ENCODE results near the gene SH3TC1. TPM values are rescaled to one million over a fixed set of nuclear protein-coding genes. Genes with fewer than 3 reads are reported as not detected.

The SH3TC1 gene
- total RNA-seq, 5 donors from 2014 or later (not counting 1 experiment from before 2014, with no cell fraction given) = 24.6 to 103 (median 40.3) TPM

DNA sequence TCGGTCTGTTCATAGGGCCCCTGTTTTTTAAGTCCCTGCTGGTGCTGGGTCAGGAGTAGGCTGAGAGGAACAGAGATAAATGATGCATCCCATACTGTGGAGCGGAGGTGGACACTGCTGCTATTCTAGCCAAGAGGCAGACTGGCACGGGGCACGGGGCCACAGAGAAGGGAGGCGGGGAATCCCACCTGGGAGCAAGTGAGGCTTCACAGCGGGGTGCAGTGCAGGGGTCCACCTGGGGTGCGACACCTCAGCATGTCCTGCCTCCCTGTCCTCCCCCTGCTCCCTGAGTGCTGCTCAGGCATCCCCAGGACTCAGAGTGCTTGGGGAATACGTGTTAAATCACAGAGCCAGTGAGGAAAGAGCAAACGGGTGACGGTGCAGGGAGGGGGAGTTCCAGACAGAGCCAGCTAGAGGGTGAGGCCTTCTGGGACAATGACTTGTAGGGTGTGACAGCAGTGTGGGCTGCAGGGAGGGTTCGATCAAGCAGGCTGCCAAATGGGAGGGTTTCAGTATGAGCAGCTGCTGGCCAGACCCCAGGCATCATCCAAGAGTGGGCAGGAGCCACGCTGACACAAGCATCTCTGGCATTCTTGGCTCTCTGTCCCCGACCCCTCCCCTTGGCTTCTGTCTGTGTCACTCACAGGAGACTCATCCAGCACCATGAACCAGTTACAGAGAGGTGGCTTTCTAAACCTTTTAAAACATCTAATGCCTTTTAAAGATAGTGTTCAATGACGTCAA, 56.8 kb downstream of the SH3TC1 start:
- WGBS (ENCODE audit: insufficient coverage) = 81% methylated on average over 13 of the region's 14 CpGs
- no peaks in the 10 kb centered on the region for H3K9me3 ChIP-seq
- CTCF ChIA-PET = no interaction called here
- peaks cover 0 to 15% of the 10 kb centered on the region in 2 experiments for H3K27me3 ChIP-seq (replicated peaks in 1 of 2; ENCODE audit: control insufficient read depth in 2 of 2, extremely low read depth in 1 of 2, insufficient read depth in 2 of 2, low read length in 1 of 2)
- H3K27ac Mint-ChIP-seq = no peak overlapping the region
- ATAC-seq (replicated peaks in 1 of 4) (no peak), DNase-seq (no peak)
- POLR2A ChIA-PET = no interaction called here
- no peaks in the 10 kb centered on the region for H3K9me3 Mint-ChIP-seq
- no peak overlapping the region for H3K27ac ChIP-seq (ENCODE audit: low read length)
- no peaks in the 10 kb centered on the region for H3K4me1 ChIP-seq (ENCODE audit: control insufficient read depth in 1 of 2, extremely low read depth in 1 of 2, insufficient read depth in 2 of 2, low read length in 2 of 2)
- H3K36me3 Mint-ChIP-seq = no peaks in the 10 kb centered on the region
- H3K27me3 Mint-ChIP-seq = peaks cover 0 to 4% of the 10 kb centered on the region in 2 donors
- no peak overlapping the region for H3K4me3 ChIP-seq (ENCODE audit: control insufficient read depth in 1 of 2, extremely low read depth in 1 of 2, low read length in 1 of 2)
- no peaks in the 10 kb centered on the region for H3K4me1 Mint-ChIP-seq
- H3K4me3 Mint-ChIP-seq = no peak overlapping the region
- no peaks in the 10 kb centered on the region for H3K36me3 ChIP-seq (ENCODE audit: control insufficient read depth in 2 of 2, extremely low read depth in 1 of 2, insufficient read depth in 1 of 2, low read length in 1 of 2)

DNA sequence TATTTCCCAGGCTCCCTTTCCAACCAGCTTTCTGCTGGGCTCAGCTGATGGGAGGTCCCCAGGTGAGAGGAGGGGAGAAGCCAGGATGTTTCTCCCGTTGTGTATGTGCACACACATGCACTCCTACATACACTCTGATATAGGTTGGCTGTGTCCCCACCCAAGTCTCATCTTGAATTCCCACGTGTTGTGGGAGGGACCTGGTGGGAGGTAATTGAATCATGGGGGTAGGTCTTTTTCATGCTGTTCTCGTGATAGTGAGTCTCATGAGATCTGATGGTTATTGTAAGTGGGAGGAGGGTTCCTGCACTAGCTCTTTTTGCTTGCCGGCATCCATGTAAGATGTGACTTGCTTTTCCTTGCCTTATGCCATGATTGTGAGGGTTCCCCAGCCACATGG, 58.8 kb downstream of the SH3TC1 start:
- ChIA-PET CTCF (no interaction called here), POLR2A (no interaction called here)
- Histone ChIP-seq H3K9me3 (no peaks in the 10 kb centered on the region), H3K36me3 (ENCODE audit: control insufficient read depth in 2 of 2, extremely low read depth in 1 of 2, insufficient read depth in 1 of 2, low read length in 1 of 2) (no peaks in the 10 kb centered on the region), H3K4me1 (ENCODE audit: control insufficient read depth in 1 of 2, extremely low read depth in 1 of 2, insufficient read depth in 2 of 2, low read length in 2 of 2) (peaks cover 0 to 2% of the 10 kb centered on the region in 2 experiments), H3K27ac (ENCODE audit: low read length) (no peak overlapping the region), H3K4me3 (ENCODE audit: control insufficient read depth in 1 of 2, extremely low read depth in 1 of 2, low read length in 1 of 2) (no peak overlapping the region), H3K27me3 (replicated peaks in 1 of 2; ENCODE audit: control insufficient read depth in 2 of 2, extremely low read depth in 1 of 2, insufficient read depth in 2 of 2, low read length in 1 of 2) (peaks cover 0 to 31% of the 10 kb centered on the region in 2 experiments)
- peaks cover 0 to 11% of the 10 kb centered on the region in 2 donors for H3K27me3 Mint-ChIP-seq
- H3K9me3 Mint-ChIP-seq = no peaks in the 10 kb centered on the region
- DNase-seq = no peak
- WGBS (ENCODE audit: insufficient coverage) = 27% methylated on average over 2 of the region's 4 CpGs
- no peak for ATAC-seq (replicated peaks in 1 of 4)
- no peaks in the 10 kb centered on the region for H3K36me3 Mint-ChIP-seq
- H3K4me1 Mint-ChIP-seq = no peaks in the 10 kb centered on the region
- no peak overlapping the region for H3K4me3 Mint-ChIP-seq
- H3K27ac Mint-ChIP-seq = no peak overlapping the region

DNA sequence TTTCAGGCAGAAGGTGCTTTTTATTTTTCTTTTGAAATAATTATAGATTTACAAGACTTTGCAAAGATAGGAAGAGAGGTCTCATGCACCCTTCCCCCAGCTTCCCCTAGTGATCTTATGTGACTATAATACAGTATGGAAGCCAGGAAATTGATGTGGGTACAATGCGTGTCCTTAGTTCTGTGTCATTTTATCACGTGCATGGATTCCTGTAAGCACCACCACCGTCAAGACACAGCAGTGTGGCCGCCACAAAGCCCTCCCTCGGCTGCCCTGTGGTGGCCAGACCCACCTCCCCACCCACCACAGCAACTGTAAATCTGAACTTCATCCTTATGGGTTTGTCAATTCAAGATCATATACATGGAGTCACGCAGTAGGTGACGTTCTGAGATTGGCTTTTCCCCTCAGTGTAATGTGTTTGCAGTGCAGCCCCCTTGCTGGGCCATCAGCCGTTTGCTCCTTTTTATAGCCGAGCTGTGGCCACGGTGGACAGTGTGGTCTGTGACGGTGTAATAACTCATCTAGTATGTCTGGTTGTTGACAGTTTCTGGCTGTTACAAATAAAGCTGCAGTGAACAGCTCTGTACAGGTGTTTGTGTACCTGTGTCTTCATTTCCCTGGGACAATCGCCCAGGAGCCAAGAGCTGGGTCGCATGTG, 59.6 kb downstream of the SH3TC1 start:
- peaks cover 0 to 2% of the 10 kb centered on the region in 2 experiments for H3K4me1 ChIP-seq (ENCODE audit: control insufficient read depth in 1 of 2, extremely low read depth in 1 of 2, insufficient read depth in 2 of 2, low read length in 2 of 2)
- H3K27me3 ChIP-seq (replicated peaks in 1 of 2; ENCODE audit: control insufficient read depth in 2 of 2, extremely low read depth in 1 of 2, insufficient read depth in 2 of 2, low read length in 1 of 2) = peaks cover 0 to 33% of the 10 kb centered on the region in 2 experiments
- ChIA-PET POLR2A (no interaction called here), CTCF (no interaction called here)
- Mint-ChIP-seq H3K4me3 (no peak overlapping the region), H3K4me1 (peaks cover 0 to 1% (median 0%) of the 10 kb centered on the region in 3 donors), H3K27ac (no peak overlapping the region), H3K9me3 (no peaks in the 10 kb centered on the region), H3K27me3 (peaks cover 2 to 15% of the 10 kb centered on the region in 2 donors), H3K36me3 (no peaks in the 10 kb centered on the region)
- no peak for ATAC-seq (replicated peaks in 1 of 4)
- no peak for DNase-seq
- H3K36me3 ChIP-seq (ENCODE audit: control insufficient read depth in 2 of 2, extremely low read depth in 1 of 2, insufficient read depth in 1 of 2, low read length in 1 of 2) = no peaks in the 10 kb centered on the region
- H3K9me3 ChIP-seq = no peaks in the 10 kb centered on the region
- H3K27ac ChIP-seq (ENCODE audit: low read length) = no peak overlapping the region
- no peak overlapping the region for H3K4me3 ChIP-seq (ENCODE audit: control insufficient read depth in 1 of 2, extremely low read depth in 1 of 2, low read length in 1 of 2)
- whole genome bisulfite sequencing (ENCODE audit: insufficient coverage) = 30% methylated on average over 10 of the region's 13 CpGs

DNA sequence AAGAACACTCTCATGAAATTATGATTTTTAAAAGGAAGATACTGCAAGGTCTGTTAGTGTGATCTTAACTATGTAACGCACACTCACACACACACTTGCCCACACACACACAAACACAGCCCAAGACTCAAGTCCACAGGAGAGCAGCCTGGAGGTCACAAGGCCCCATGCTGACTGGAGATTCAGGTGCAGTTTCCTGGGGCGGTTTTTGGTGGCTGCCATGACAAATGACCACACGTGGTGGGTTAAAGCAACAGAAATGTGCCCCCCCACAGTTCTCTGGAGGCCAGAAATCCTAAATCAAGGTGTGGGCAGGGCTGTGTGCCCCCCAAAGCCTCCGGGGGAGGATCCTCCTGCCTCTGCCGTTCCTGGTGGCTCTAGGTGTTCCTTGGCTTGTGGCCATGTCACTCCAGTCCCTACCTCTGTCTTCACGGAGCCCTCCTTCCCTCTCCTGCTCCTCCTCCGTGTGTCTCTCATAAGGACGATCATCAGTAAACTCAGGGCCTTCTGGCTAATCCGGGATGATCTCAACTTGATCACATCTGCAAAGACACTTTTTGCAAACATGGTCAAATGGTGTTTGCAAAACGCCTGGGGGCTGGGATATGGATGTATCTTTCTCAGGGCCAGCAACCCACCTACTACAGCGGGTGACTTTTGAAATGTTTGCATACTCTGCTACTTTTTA, 60.8 kb downstream of the SH3TC1 start:
- no peak overlapping the region for H3K4me3 Mint-ChIP-seq
- WGBS (ENCODE audit: insufficient coverage) = 76% methylated on average over 5 of the region's 11 CpGs

DNA sequence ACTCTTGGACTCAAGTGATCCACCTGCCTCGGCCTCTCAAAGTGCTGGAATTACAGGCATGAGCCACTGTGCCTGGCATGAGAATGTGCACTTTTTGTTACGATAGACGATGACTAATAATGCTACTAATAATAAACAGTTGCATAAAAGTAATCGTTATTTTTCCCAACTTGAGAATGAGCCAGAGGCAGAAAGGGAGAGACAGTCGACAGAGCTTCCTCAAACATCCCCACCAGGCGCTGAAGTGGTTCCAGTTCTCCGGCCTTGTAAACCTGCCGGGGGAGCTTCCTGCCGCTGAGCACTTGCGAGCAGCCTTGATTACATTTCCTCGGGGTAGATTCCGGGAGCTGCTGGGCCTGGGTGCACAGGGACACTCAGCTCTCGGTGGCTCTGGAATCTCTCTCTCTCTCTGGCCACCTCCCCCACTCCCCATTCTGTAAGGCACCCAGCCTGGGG, 61.6 kb downstream of the SH3TC1 start:
- ATAC-seq (replicated peaks in 1 of 4) (no peak), DNase-seq (no peak)
- no peaks in the 10 kb centered on the region for H3K36me3 ChIP-seq (ENCODE audit: control insufficient read depth in 2 of 2, extremely low read depth in 1 of 2, insufficient read depth in 1 of 2, low read length in 1 of 2)
- Mint-ChIP-seq H3K27me3 (peaks cover 4 to 17% of the 10 kb centered on the region in 2 donors), H3K4me3 (no peak overlapping the region), H3K27ac (no peak overlapping the region), H3K9me3 (no peaks in the 10 kb centered on the region), H3K4me1 (peaks cover 0 to 4% (median 0%) of the 10 kb centered on the region in 3 donors), H3K36me3 (no peaks in the 10 kb centered on the region)
- H3K9me3 ChIP-seq = no peaks in the 10 kb centered on the region
- POLR2A ChIA-PET = no interaction called here
- H3K27ac ChIP-seq (ENCODE audit: low read length) = no peak overlapping the region
- 83% methylated on average over 6 of the region's 13 CpGs for WGBS (ENCODE audit: insufficient coverage)
- CTCF ChIA-PET = interaction anchor here in 1 of 2 donors (0.6 kb wide), 1 partner anchor 333 kb away, joined by 3 read pairs; no protein-coding TSS in a partner anchor
- H3K27me3 ChIP-seq (replicated peaks in 1 of 2; ENCODE audit: control insufficient read depth in 2 of 2, extremely low read depth in 1 of 2, insufficient read depth in 2 of 2, low read length in 1 of 2) = peaks cover 0 to 37% of the 10 kb centered on the region in 2 experiments
- no peak overlapping the region for H3K4me3 ChIP-seq (ENCODE audit: control insufficient read depth in 1 of 2, extremely low read depth in 1 of 2, low read length in 1 of 2)
- peaks cover 0 to 2% of the 10 kb centered on the region in 2 experiments for H3K4me1 ChIP-seq (ENCODE audit: control insufficient read depth in 1 of 2, extremely low read depth in 1 of 2, insufficient read depth in 2 of 2, low read length in 2 of 2)

More for the DNA sequence above, 60.8 kb downstream of the SH3TC1 start:
- DNase-seq (no peak), ATAC-seq (replicated peaks in 1 of 4) (no peak)
- POLR2A ChIA-PET = no interaction called here
- CTCF ChIA-PET = no interaction called here
- Mint-ChIP-seq H3K4me1 (peaks cover 0 to 4% (median 0%) of the 10 kb centered on the region in 3 donors), H3K27me3 (peaks cover 4 to 17% of the 10 kb centered on the region in 2 donors), H3K9me3 (no peaks in the 10 kb centered on the region), H3K36me3 (no peaks in the 10 kb centered on the region), H3K27ac (no peak overlapping the region)
- H3K9me3 ChIP-seq = no peaks in the 10 kb centered on the region
- no peak overlapping the region for H3K4me3 ChIP-seq (ENCODE audit: control insufficient read depth in 1 of 2, extremely low read depth in 1 of 2, low read length in 1 of 2)
- H3K36me3 ChIP-seq (ENCODE audit: control insufficient read depth in 2 of 2, extremely low read depth in 1 of 2, insufficient read depth in 1 of 2, low read length in 1 of 2) = no peaks in the 10 kb centered on the region
- no peak overlapping the region for H3K27ac ChIP-seq (ENCODE audit: low read length)
- peaks cover 0 to 2% of the 10 kb centered on the region in 2 experiments for H3K4me1 ChIP-seq (ENCODE audit: control insufficient read depth in 1 of 2, extremely low read depth in 1 of 2, insufficient read depth in 2 of 2, low read length in 2 of 2)
- H3K27me3 ChIP-seq (replicated peaks in 1 of 2; ENCODE audit: control insufficient read depth in 2 of 2, extremely low read depth in 1 of 2, insufficient read depth in 2 of 2, low read length in 1 of 2) = peaks cover 0 to 37% of the 10 kb centered on the region in 2 experiments

DNA sequence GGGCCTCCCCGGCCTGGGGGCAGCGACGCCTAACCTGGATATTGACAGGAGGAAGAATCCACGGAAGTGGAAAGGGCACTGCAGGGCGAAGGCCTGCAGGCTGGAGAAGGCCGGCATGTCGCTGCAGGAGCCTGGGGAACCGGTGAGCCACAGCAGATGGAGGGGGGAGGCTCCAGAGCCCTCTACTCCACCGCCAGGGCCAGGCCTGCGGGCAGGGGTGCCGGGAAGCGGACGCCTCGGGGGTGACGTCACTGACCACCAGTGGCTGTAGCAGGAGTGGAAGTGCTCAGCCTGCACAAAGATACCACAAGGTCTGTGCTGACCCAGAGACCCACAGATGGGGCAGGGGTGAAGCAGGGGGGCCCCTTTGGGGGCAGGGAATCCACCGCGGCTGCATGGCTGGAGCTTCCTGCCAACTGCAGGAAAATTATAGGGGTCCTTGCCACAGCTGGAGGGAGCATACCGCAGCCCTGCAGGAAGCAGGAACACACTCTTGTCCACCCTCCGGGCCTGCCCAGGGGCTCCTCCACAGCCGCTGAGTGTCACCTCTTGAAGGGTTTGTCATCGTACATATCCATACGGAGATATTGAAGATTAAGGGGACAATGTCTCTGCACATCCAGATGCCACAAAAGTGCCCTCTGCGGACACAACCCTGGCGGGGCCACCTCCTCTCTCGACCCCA, 62.9 kb downstream of the SH3TC1 start:
- peaks cover 0 to 2% of the 10 kb centered on the region in 2 experiments for H3K4me1 ChIP-seq (ENCODE audit: control insufficient read depth in 1 of 2, extremely low read depth in 1 of 2, insufficient read depth in 2 of 2, low read length in 2 of 2)
- H3K27me3 ChIP-seq (replicated peaks in 1 of 2; ENCODE audit: control insufficient read depth in 2 of 2, extremely low read depth in 1 of 2, insufficient read depth in 2 of 2, low read length in 1 of 2) = peaks cover 0 to 37% of the 10 kb centered on the region in 2 experiments
- ChIA-PET CTCF (no interaction called here), POLR2A (no interaction called here)
- no peak overlapping the region for H3K27ac ChIP-seq (ENCODE audit: low read length)
- peak in 1 of 35 experiments; percentile 41 for DNase-seq
- Mint-ChIP-seq H3K4me3 (no peak overlapping the region), H3K9me3 (no peaks in the 10 kb centered on the region), H3K27ac (no peak overlapping the region), H3K27me3 (peaks cover 8 to 17% of the 10 kb centered on the region in 2 donors), H3K36me3 (no peaks in the 10 kb centered on the region), H3K4me1 (peaks cover 0 to 4% (median 0%) of the 10 kb centered on the region in 3 donors)
- no peak for ATAC-seq (replicated peaks in 1 of 4)
- WGBS (ENCODE audit: insufficient coverage) = 51% methylated on average over 21 of the region's 25 CpGs
- H3K9me3 ChIP-seq = no peaks in the 10 kb centered on the region
- H3K4me3 ChIP-seq (ENCODE audit: control insufficient read depth in 1 of 2, extremely low read depth in 1 of 2, low read length in 1 of 2) = no peak overlapping the region
- no peaks in the 10 kb centered on the region for H3K36me3 ChIP-seq (ENCODE audit: control insufficient read depth in 2 of 2, extremely low read depth in 1 of 2, insufficient read depth in 1 of 2, low read length in 1 of 2)

Data from T-cell (primary cell).